Measurements from ENCODE around the gene OR2A12.

- no peak for TF ChIP-seq POLR2A (IDR thresholded peaks at IDR 0.05; ENCODE audit: low read length)
- TF ChIP-seq GATA1 (IDR thresholded peaks at IDR 0.05; ENCODE audit: low read depth, low read length) = no peak
Measured at GRCh38 chr7:144037414-144038035, 48.6 kb upstream of the OR2A12 start.

All from erythroblast (primary cell).